ENCODE results near the gene MINK1. TPM values are rescaled to one million over a fixed set of nuclear protein-coding genes. Genes with fewer than 3 reads are reported as not detected.
"Not testable (repeated sequence)": the region's sequence is repeated elsewhere in the genome, so short reads cannot be mapped to it uniquely, and the experiment has no call there.

Gene MINK1
- total RNA-seq, 1 experiment from 2014 or later, result 28.7 TPM

DNA sequence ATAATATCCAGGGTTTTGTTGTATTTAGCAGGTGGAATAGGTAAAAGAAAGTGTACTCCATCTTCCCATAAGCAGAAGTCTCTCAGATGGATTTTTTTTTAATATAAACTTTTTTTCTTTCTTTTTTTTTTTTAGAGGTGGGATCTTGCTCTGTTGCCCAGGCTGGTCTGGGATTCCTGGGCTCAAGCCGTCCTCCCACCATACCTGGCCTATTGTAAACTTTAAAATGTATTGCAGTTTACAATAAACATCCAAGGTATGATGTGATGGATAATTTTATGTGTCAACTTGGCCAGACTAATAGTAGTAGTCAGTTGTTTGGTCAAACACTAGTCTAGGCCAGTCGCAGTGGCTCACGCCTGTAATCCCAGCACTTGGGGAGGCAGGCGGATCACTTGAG lies 88.2 kb downstream of the MINK1 start:
- no peaks in the 10 kb centered on the region for H3K36me3 ChIP-seq (ENCODE audit: insufficient read depth, low read length)
- no peak overlapping the region for H3K27ac ChIP-seq (ENCODE audit: low read length)
- H3K9me3 ChIP-seq (ENCODE audit: low read length), result no peaks in the 10 kb centered on the region
- H2AFZ ChIP-seq (ENCODE audit: low read length), result no peak overlapping the region
- no peaks in the 10 kb centered on the region for H3K27me3 ChIP-seq (ENCODE audit: low read length)
- H3K79me2 ChIP-seq (ENCODE audit: low read length), result no peaks in the 10 kb centered on the region
- no peak overlapping the region for H3K9ac ChIP-seq (ENCODE audit: low read length)
- no peaks in the 10 kb centered on the region for H4K20me1 ChIP-seq (ENCODE audit: insufficient read depth, low read depth, low read length)
- no peak overlapping the region for H3K4me2 ChIP-seq (ENCODE audit: low read depth, low read length, poor library complexity, severe bottlenecking)
- DNase-seq, result no peak
- H3K4me1 ChIP-seq (ENCODE audit: low read length), result no peaks in the 10 kb centered on the region
- no peak overlapping the region for H3K4me3 ChIP-seq (ENCODE audit: low read length)
- H3K9me2 ChIP-seq (replicated peaks; ENCODE audit: insufficient read depth, low read length), result no peaks in the 10 kb centered on the region

DNA sequence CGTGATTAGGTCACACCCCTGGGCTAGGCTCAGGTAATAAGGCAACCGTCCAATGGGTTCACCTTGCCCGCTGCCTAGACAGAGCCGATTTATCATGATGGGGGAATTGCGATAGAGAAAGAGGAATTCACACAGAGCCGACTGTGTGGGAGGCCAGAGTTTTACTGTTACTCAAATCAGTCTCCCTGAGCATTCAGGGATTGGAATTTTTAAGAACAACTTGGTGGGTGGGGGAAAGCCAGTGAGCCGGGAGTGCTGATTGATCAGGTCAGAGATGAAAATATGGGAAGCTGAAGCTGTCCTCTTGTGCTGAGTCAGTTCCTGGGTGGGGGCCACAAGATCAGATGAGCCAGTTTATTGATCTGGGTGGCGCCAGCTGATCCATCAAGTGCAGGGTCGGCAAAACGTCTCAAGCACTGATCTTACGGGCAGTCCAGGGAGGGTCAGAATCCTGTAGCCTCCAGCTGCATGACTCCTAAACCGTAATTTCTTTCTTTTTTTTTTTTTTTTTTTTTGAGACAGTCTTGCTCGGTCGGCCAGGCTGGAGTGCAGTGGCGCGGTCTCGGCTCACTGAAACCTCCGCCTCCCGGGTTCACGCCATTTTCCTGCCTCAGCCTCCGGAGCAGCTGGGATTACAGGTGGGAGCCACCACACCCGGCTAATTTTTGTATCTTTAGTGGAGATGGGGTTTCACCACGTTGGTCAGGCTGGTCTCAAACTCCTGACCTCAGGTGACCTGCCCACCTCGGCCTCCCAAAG lies 93.6 kb downstream of the MINK1 start:
- H2AFZ ChIP-seq (ENCODE audit: low read length); H3K36me3 ChIP-seq (ENCODE audit: insufficient read depth, low read length); H3K9me3 ChIP-seq (ENCODE audit: low read length); H3K4me1 ChIP-seq (ENCODE audit: low read length); H3K27ac ChIP-seq (ENCODE audit: low read length); H3K4me2 ChIP-seq (ENCODE audit: low read depth, low read length, poor library complexity, severe bottlenecking); DNase-seq; H3K27me3 ChIP-seq (ENCODE audit: low read length); H3K79me2 ChIP-seq (ENCODE audit: low read length); H4K20me1 ChIP-seq (ENCODE audit: insufficient read depth, low read depth, low read length); H3K4me3 ChIP-seq (ENCODE audit: low read length); H3K9ac ChIP-seq (ENCODE audit: low read length); H3K9me2 ChIP-seq (replicated peaks; ENCODE audit: insufficient read depth, low read length): not testable (repeated sequence)

DNA sequence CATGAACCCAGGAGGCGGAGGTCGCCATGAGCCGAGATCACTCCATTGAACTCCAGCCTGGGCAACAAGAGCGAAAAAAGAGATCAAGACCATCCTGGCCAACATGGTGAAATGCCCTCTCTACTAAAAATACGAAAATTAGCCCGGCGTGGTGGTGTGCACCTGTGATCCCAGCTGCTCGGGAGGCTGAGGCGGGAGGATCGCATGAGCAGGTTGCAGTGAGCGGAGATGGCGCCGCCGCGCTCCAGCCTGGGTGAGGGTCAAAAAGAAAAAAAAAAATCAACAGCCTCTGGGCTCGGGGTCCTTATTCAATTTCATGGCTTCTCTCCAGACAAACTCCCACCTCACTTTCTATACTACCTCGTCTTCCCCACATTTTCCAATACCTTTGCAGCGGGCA lies 95.7 kb downstream of the MINK1 start:
- Histone ChIP-seq H3K9ac (ENCODE audit: low read length) (no peak overlapping the region), H3K9me2 (replicated peaks; ENCODE audit: insufficient read depth, low read length) (no peaks in the 10 kb centered on the region), H3K4me2 (ENCODE audit: low read depth, low read length, poor library complexity, severe bottlenecking) (no peak overlapping the region), H3K4me1 (ENCODE audit: low read length) (no peaks in the 10 kb centered on the region), H3K79me2 (ENCODE audit: low read length) (no peaks in the 10 kb centered on the region), H3K27me3 (ENCODE audit: low read length) (no peaks in the 10 kb centered on the region), H2AFZ (ENCODE audit: low read length) (no peak overlapping the region), H3K9me3 (ENCODE audit: low read length) (no peaks in the 10 kb centered on the region), H3K27ac (ENCODE audit: low read length) (no peak overlapping the region), H3K36me3 (ENCODE audit: insufficient read depth, low read length) (no peaks in the 10 kb centered on the region), H4K20me1 (ENCODE audit: insufficient read depth, low read depth, low read length) (no peaks in the 10 kb centered on the region), H3K4me3 (ENCODE audit: low read length) (no peak overlapping the region)
- DNase-seq, result no peak

DNA sequence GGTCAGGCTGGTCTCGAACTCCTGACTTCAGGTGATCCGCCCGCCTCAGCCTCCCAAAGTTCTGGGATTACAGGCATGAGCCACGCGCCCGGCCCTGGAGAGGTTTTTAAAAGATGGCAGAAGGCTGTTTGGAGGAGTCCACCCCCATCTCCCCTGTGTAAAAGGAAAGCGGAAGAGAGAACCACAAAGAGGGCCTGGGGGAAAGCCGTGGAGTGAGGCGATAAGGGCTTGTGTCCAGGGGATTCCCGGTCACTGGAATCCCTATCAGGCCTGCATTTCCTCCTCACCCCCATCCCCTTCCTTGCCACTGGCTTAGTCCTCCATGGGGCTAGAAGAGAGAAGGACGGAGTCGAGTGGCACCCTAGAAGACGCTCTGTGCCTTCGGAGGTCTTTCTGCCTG lies 98.8 kb downstream of the MINK1 start, which contains the start of gene GP1BA:
Gene GP1BA (plus strand): TSS at position 315 of the 400 bp plus-strand sequence. CDS start 328 bp downstream, outside the sequence.
- H2AFZ ChIP-seq (ENCODE audit: low read length), result no peak within 1 kb of the TSS
- no peaks in the 10 kb centered on the region for H3K4me1 ChIP-seq (ENCODE audit: low read length)
- DNase-seq, result no peak
- H3K9me3 ChIP-seq (ENCODE audit: low read length), result no peaks in the 10 kb centered on the region
- peaks cover 1% of the 10 kb centered on the region; the same call in 1 of the 2 replicates for H3K79me2 ChIP-seq (ENCODE audit: low read length)
- no peaks in the 10 kb centered on the region for H3K27me3 ChIP-seq (ENCODE audit: low read length)
- H4K20me1 ChIP-seq (ENCODE audit: insufficient read depth, low read depth, low read length), result no peaks in the 10 kb centered on the region
- H3K4me2 ChIP-seq (ENCODE audit: low read depth, low read length, poor library complexity, severe bottlenecking), result no peak within 1 kb of the TSS
- H3K36me3 ChIP-seq (ENCODE audit: insufficient read depth, low read length), result no peaks in the 10 kb centered on the region; the same call in 1 of the 2 replicates
- no peaks in the 10 kb centered on the region for H3K9me2 ChIP-seq (replicated peaks; ENCODE audit: insufficient read depth, low read length)
- H3K4me3 ChIP-seq (ENCODE audit: low read length), result no peak within 1 kb of the TSS
- H3K27ac ChIP-seq (ENCODE audit: low read length), result no peak within 1 kb of the TSS
- H3K9ac ChIP-seq (ENCODE audit: low read length), result no peak within 1 kb of the TSS

DNA sequence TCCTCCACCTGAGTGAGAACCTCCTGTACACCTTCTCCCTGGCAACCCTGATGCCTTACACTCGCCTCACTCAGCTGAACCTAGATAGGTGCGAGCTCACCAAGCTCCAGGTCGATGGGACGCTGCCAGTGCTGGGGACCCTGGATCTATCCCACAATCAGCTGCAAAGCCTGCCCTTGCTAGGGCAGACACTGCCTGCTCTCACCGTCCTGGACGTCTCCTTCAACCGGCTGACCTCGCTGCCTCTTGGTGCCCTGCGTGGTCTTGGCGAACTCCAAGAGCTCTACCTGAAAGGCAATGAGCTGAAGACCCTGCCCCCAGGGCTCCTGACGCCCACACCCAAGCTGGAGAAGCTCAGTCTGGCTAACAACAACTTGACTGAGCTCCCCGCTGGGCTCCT lies 99.6 kb downstream of the MINK1 start:
- Histone ChIP-seq H3K79me2 (ENCODE audit: low read length) (peaks cover 9% of the 10 kb centered on the region; the same call in 1 of the 2 replicates), H4K20me1 (ENCODE audit: insufficient read depth, low read depth, low read length) (no peaks in the 10 kb centered on the region), H3K27ac (ENCODE audit: low read length) (no peak overlapping the region), H3K4me2 (ENCODE audit: low read depth, low read length, poor library complexity, severe bottlenecking) (no peak overlapping the region), H3K9me3 (ENCODE audit: low read length) (no peaks in the 10 kb centered on the region), H3K27me3 (ENCODE audit: low read length) (no peaks in the 10 kb centered on the region), H3K9me2 (replicated peaks; ENCODE audit: insufficient read depth, low read length) (no peaks in the 10 kb centered on the region), H3K4me1 (ENCODE audit: low read length) (no peaks in the 10 kb centered on the region), H3K4me3 (ENCODE audit: low read length) (no peak overlapping the region), H3K9ac (ENCODE audit: low read length) (no peak overlapping the region), H2AFZ (ENCODE audit: low read length) (no peak overlapping the region), H3K36me3 (ENCODE audit: insufficient read depth, low read length) (peaks cover under 1% of the 10 kb centered on the region)
- DNase-seq, result no peak

DNA sequence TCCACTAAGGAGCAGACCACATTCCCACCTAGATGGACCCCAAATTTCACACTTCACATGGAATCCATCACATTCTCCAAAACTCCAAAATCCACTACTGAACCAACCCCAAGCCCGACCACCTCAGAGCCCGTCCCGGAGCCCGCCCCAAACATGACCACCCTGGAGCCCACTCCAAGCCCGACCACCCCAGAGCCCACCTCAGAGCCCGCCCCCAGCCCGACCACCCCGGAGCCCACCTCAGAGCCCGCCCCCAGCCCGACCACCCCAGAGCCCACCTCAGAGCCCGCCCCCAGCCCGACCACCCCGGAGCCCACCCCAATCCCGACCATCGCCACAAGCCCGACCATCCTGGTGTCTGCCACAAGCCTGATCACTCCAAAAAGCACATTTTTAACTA lies 100.5 kb downstream of the MINK1 start:
- Histone ChIP-seq H3K36me3 (ENCODE audit: insufficient read depth, low read length) (peaks cover 9% of the 10 kb centered on the region), H2AFZ (ENCODE audit: low read length) (no peak overlapping the region), H4K20me1 (ENCODE audit: insufficient read depth, low read depth, low read length) (no peaks in the 10 kb centered on the region), H3K27me3 (ENCODE audit: low read length) (no peaks in the 10 kb centered on the region), H3K27ac (ENCODE audit: low read length) (no peak overlapping the region), H3K9me2 (replicated peaks; ENCODE audit: insufficient read depth, low read length) (no peaks in the 10 kb centered on the region), H3K9ac (ENCODE audit: low read length) (no peak overlapping the region), H3K9me3 (ENCODE audit: low read length) (no peaks in the 10 kb centered on the region), H3K4me2 (ENCODE audit: low read depth, low read length, poor library complexity, severe bottlenecking) (no peak overlapping the region), H3K4me3 (ENCODE audit: low read length) (no peak overlapping the region), H3K79me2 (ENCODE audit: low read length) (peaks cover 18% of the 10 kb centered on the region), H3K4me1 (ENCODE audit: low read length) (peaks cover 7% of the 10 kb centered on the region)
- DNase-seq, result no peak

DNA sequence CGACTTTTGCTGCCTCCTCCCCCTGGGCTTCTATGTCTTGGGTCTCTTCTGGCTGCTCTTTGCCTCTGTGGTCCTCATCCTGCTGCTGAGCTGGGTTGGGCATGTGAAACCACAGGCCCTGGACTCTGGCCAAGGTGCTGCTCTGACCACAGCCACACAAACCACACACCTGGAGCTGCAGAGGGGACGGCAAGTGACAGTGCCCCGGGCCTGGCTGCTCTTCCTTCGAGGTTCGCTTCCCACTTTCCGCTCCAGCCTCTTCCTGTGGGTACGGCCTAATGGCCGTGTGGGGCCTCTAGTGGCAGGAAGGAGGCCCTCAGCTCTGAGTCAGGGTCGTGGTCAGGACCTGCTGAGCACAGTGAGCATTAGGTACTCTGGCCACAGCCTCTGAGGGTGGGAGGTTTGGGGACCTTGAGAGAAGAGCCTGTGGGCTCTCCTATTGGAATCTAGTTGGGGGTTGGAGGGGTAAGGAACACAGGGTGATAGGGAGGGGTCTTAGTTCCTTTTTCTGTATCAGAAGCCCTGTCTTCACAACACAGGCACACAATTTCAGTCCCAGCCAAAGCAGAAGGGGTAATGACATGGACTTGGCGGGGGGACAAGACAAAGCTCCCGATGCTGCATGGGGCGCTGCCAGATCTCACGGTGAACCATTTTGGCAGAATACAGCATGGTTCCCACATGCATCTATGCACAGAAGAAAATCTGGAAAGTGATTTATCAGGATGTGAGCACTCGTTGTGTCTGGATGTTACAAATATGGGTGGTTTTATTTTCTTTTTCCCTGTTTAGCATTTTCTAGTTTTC lies 101.2 kb downstream of the MINK1 start:
- DNase-seq, result no peak
- H4K20me1 ChIP-seq (ENCODE audit: insufficient read depth, low read depth, low read length), result no peaks in the 10 kb centered on the region
- H3K9ac ChIP-seq (ENCODE audit: low read length), result no peak overlapping the region
- H2AFZ ChIP-seq (ENCODE audit: low read length), result no peak overlapping the region
- no peaks in the 10 kb centered on the region for H3K9me2 ChIP-seq (replicated peaks; ENCODE audit: insufficient read depth, low read length)
- H3K4me1 ChIP-seq (ENCODE audit: low read length), result peaks cover 10% of the 10 kb centered on the region
- H3K4me2 ChIP-seq (ENCODE audit: low read depth, low read length, poor library complexity, severe bottlenecking), result no peak overlapping the region
- H3K79me2 ChIP-seq (ENCODE audit: low read length), result peaks cover 25% of the 10 kb centered on the region
- H3K4me3 ChIP-seq (ENCODE audit: low read length), result no peak overlapping the region
- no peaks in the 10 kb centered on the region for H3K27me3 ChIP-seq (ENCODE audit: low read length)
- H3K9me3 ChIP-seq (ENCODE audit: low read length), result no peaks in the 10 kb centered on the region
- H3K36me3 ChIP-seq (ENCODE audit: insufficient read depth, low read length), result peaks cover 10% of the 10 kb centered on the region
- no peak overlapping the region for H3K27ac ChIP-seq (ENCODE audit: low read length)

DNA sequence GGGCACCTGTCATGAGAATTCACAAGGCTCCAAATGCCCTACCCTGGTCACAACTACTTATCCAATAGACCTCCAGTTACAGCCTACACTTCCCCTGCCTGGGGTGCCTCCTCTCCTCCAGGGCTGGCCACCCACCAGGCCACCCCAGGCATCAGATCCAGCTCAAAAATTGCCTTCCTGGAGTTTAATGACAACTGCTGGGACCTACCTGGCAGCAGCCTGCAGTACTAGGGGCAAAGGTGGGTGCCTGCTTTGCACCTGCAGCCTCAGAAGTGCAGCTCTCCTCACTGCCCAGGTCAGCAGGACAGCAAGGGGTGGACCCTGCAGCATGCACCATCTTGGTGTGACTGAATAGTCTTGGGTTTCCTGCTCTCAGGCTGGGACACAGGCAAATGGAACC lies 102.5 kb downstream of the MINK1 start:
- H3K4me3 ChIP-seq (ENCODE audit: low read length), result no peak overlapping the region
- H3K27ac ChIP-seq (ENCODE audit: low read length), result no peak overlapping the region
- DNase-seq, result no peak
- no peak overlapping the region for H2AFZ ChIP-seq (ENCODE audit: low read length)
- H3K9me3 ChIP-seq (ENCODE audit: low read length), result no peaks in the 10 kb centered on the region
- H3K9me2 ChIP-seq (replicated peaks; ENCODE audit: insufficient read depth, low read length), result no peaks in the 10 kb centered on the region
- peaks cover 10% of the 10 kb centered on the region for H3K4me1 ChIP-seq (ENCODE audit: low read length)
- no peak overlapping the region for H3K4me2 ChIP-seq (ENCODE audit: low read depth, low read length, poor library complexity, severe bottlenecking)
- no peaks in the 10 kb centered on the region for H3K27me3 ChIP-seq (ENCODE audit: low read length)
- no peak overlapping the region for H3K9ac ChIP-seq (ENCODE audit: low read length)
- H3K36me3 ChIP-seq (ENCODE audit: insufficient read depth, low read length), result peaks cover 10% of the 10 kb centered on the region
- H4K20me1 ChIP-seq (ENCODE audit: insufficient read depth, low read depth, low read length), result no peaks in the 10 kb centered on the region
- peaks cover 31% of the 10 kb centered on the region for H3K79me2 ChIP-seq (ENCODE audit: low read length)

Measured in Karpas-422 (cell line).